ACHN (cell line): ENCODE data around the gene TRAF3.
"Not testable (repeated sequence)": the region's sequence is repeated elsewhere in the genome, so short reads cannot be mapped to it uniquely, and the experiment has no call there.

ENCODE experiments used
- DNase-seq: peaks from one replicate; pipeline ENCODE4 v3.0.0-alpha.2; 2015
- in situ Hi-C: cut with HindIII; loops from 2 replicates; pipeline ENCODE4 v1.10.0; 2017; ENCODE audit warnings: low sequenced_read_pairs, low pct_ligation_motif_present, low pct_unique_long_range_greater_than_20kb

TRAF3 gene

GRCh38 chr14:102870994-102871831 lies 94.0 kb downstream of the TRAF3 start:
- in situ Hi-C loops = no loop called here

GRCh38 chr14:102872020-102872419 lies 94.8 kb downstream of the TRAF3 start:
- in situ Hi-C loops = no loop called here
- no peak for DNase-seq

More at GRCh38 chr14:102870994-102871831, 94.0 kb downstream of the TRAF3 start:
- DNase-seq = no peak

GRCh38 chr14:102873131-102873530 lies 95.9 kb downstream of the TRAF3 start:
- no peak for DNase-seq
- in situ Hi-C loops = no loop called here

GRCh38 chr14:102873546-102874061 lies 96.4 kb downstream of the TRAF3 start:
- DNase-seq = no peak
- in situ Hi-C loops = no loop called here

GRCh38 chr14:102875652-102876051 lies 98.4 kb downstream of the TRAF3 start:
- DNase-seq = no peak
- in situ Hi-C loops = no loop called here

- DNase-seq, in situ Hi-C loops: not testable (repeated sequence)
Observed at GRCh38 chr14:102877511-102877910, 100.3 kb downstream of the TRAF3 start.

- in situ Hi-C loops = no loop called here
- DNase-seq = no peak
Observed at GRCh38 chr14:102878174-102878969, 101.1 kb downstream of the TRAF3 start.

- in situ Hi-C loops = no loop called here
- no peak for DNase-seq
Observed at GRCh38 chr14:102878970-102879460, 101.8 kb downstream of the TRAF3 start.

GRCh38 chr14:102882226-102882906 lies 105.1 kb downstream of the TRAF3 start:
- DNase-seq = no peak
- in situ Hi-C loops = no loop called here

- in situ Hi-C loops = no loop called here
- no peak for DNase-seq
Observed at GRCh38 chr14:102883089-102883541, 105.9 kb downstream of the TRAF3 start.

- DNase-seq = no peak
- in situ Hi-C loops = no loop called here
Observed at GRCh38 chr14:102883554-102883953, 106.3 kb downstream of the TRAF3 start.

GRCh38 chr14:102885737-102886447 lies 108.6 kb downstream of the TRAF3 start:
- in situ Hi-C loops = no loop called here
- DNase-seq = no peak

- in situ Hi-C loops = no loop called here
Observed at GRCh38 chr14:102888748-102889147, 111.5 kb downstream of the TRAF3 start.

GRCh38 chr14:102889615-102890014 lies 112.4 kb downstream of the TRAF3 start:
- in situ Hi-C loops = no loop called here

More at GRCh38 chr14:102888748-102889147, 111.5 kb downstream of the TRAF3 start:
- DNase-seq = no peak

GRCh38 chr14:102891111-102891510 lies 113.9 kb downstream of the TRAF3 start:
- in situ Hi-C loops = no loop called here
- DNase-seq = no peak

More at GRCh38 chr14:102889615-102890014, 112.4 kb downstream of the TRAF3 start:
- no peak for DNase-seq

- in situ Hi-C loops = no loop called here
- DNase-seq = no peak
Observed at GRCh38 chr14:102891556-102891955, 114.3 kb downstream of the TRAF3 start.

- DNase-seq = no peak
- in situ Hi-C loops = no loop called here
Observed at GRCh38 chr14:102892651-102893050, 115.4 kb downstream of the TRAF3 start.

- in situ Hi-C loops = no loop called here
Observed at GRCh38 chr14:102893452-102893851, 116.2 kb downstream of the TRAF3 start.

More at GRCh38 chr14:102893452-102893851, 116.2 kb downstream of the TRAF3 start:
- no peak for DNase-seq
